Fibroblast of mammary gland (primary cell): ENCODE measurements around the gene PTGS1.

Source experiments
- DNase-seq: peaks from one replicate; pipeline ENCODE4 v3.0.0-alpha.2; 2010; ENCODE audit warnings: low read depth
- H3K4me3 ChIP-seq: 2 replicates; pipeline ENCODE4 v1.5.1; 2011; ENCODE audit warnings: low read depth, mild to moderate bottlenecking, low read length, moderate library complexity; ENCODE audit not compliant: control insufficient read depth
- CTCF ChIP-seq: conservative IDR thresholded peaks from 2 replicates; pipeline ENCODE4 v1.5.1; 2011; ENCODE audit warnings: low read depth, low read length, inconsistent platforms; ENCODE audit not compliant: control insufficient read depth, insufficient read depth

Gene PTGS1

GRCh38 chr9:122426723-122427122 lies 55.9 kb downstream of the PTGS1 start:
- DNase-seq: no peak
- H3K4me3 ChIP-seq: no peak overlapping the region
- no peak for TF ChIP-seq CTCF

GRCh38 chr9:122442568-122442967 lies 71.7 kb downstream of the PTGS1 start:
- no peak for TF ChIP-seq CTCF
- no peak for DNase-seq
- H3K4me3 ChIP-seq: no peak overlapping the region

DNA sequence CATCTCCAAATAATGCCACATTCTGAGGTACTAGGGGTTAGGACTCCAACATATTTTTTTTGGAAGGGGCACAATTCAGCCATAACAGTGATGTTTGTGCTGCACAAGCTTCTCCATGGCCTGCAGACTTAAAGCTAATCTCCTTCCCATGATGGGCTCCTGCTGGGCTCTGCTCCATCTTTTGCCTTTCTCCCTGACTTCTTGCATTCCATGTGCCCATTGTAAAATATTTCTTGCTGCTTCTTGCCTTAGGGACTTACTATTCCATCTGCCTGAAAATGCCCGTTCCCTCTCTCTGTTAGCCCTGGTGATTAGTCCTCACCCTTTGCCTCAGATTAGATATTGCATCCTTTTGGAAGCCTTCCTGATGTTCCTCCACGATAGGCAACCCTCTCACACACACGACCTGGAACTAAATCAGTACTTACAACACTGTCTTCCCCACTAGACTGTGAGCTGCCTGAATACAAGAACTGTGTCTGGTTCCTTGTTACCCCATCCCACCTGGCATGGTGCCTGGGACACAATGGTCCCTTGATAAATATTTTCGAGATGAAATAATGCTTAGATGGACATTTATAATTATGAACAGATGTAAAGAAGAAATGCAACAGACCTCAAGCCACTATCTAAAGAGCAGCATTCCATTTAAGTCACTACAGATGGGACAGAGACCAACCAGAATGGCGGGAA lies 73.4 kb downstream of the PTGS1 start:
- no peak overlapping the region for H3K4me3 ChIP-seq
- TF ChIP-seq CTCF: no peak
- DNase-seq: peak; percentile 98
